ENCODE data around the gene BLID. TPM values are rescaled to one million over a fixed set of nuclear protein-coding genes. Genes with fewer than 3 reads are reported as not detected.

Gene BLID
- total RNA-seq, 1 donor from 2014 or later: 1.2 TPM

GRCh38 chr11:122100756-122101080 is 15.3 kb downstream of the BLID start:
- DNase-seq (ENCODE audit: low read depth): peak; percentile 77
- Mint-ChIP-seq H3K27me3 (ENCODE audit: low read depth, unreplicated experiment) (no peaks in the 10 kb centered on the region), H3K36me3 (ENCODE audit: low read depth, unreplicated experiment) (peaks cover 4% of the 10 kb centered on the region), H3K9me3 (ENCODE audit: unreplicated experiment) (no peaks in the 10 kb centered on the region), H3K27ac (ENCODE audit: unreplicated experiment) (no peak overlapping the region), H3K4me3 (ENCODE audit: unreplicated experiment) (no peak overlapping the region), H3K4me1 (ENCODE audit: low read depth, unreplicated experiment) (peaks cover 23% of the 10 kb centered on the region)
- Histone ChIP-seq H2AFZ (ENCODE audit: low read depth, low read length) (no peak overlapping the region), H3K4me2 (ENCODE audit: low read length) (peak overlapping the region; percentile 87), H3K4me3 (ENCODE audit: insufficient read depth, low read depth, low read length) (peak overlapping the region; percentile 87), H4K20me1 (ENCODE audit: insufficient read depth, low read length) (peaks cover 59% of the 10 kb centered on the region), H3K4me1 (ENCODE audit: insufficient read depth, low read length) (peaks cover 53% of the 10 kb centered on the region), H3K9ac (ENCODE audit: low read length) (peak overlapping the region; percentile 96), H3K9me3 (ENCODE audit: insufficient read depth, low read depth, low read length) (no peaks in the 10 kb centered on the region), H3K27ac (ENCODE audit: low read depth, low read length) (peak overlapping the region; percentile 95), H3K79me2 (ENCODE audit: insufficient read depth, low read length) (peaks cover 99% of the 10 kb centered on the region), H3K36me3 (ENCODE audit: insufficient read depth, low read length) (peaks cover 30% of the 10 kb centered on the region), H3K27me3 (ENCODE audit: insufficient read depth, low read length) (no peaks in the 10 kb centered on the region)
- TF ChIP-seq EZH2 (IDR thresholded peaks at IDR 0.05; ENCODE audit: insufficient read depth, low read length) (no peak), CTCF (IDR thresholded peaks at IDR 0.05; ENCODE audit: insufficient read depth, low read depth, low read length) (no peak)
- FAIRE-seq: peak; percentile 37

- H3K36me3 ChIP-seq (ENCODE audit: insufficient read depth, low read length): peaks cover 30% of the 10 kb centered on the region
- DNase-seq (ENCODE audit: low read depth): peak; percentile 64
Observed at GRCh38 chr11:122100037-122100755, 15.8 kb downstream of the BLID start.

More at GRCh38 chr11:122100037-122100755, 15.8 kb downstream of the BLID start:
- peak overlapping the region; percentile 87 for H3K4me2 ChIP-seq (ENCODE audit: low read length)
- H3K27me3 Mint-ChIP-seq (ENCODE audit: low read depth, unreplicated experiment): no peaks in the 10 kb centered on the region
- H3K9me3 Mint-ChIP-seq (ENCODE audit: unreplicated experiment): no peaks in the 10 kb centered on the region
- no peaks in the 10 kb centered on the region for H3K27me3 ChIP-seq (ENCODE audit: insufficient read depth, low read length)
- peak overlapping the region; percentile 95 for H3K27ac ChIP-seq (ENCODE audit: low read depth, low read length)
- H2AFZ ChIP-seq (ENCODE audit: low read depth, low read length): no peak overlapping the region
- no peak for FAIRE-seq
- no peak for TF ChIP-seq EZH2 (IDR thresholded peaks at IDR 0.05; ENCODE audit: insufficient read depth, low read length)
- no peak for TF ChIP-seq CTCF (IDR thresholded peaks at IDR 0.05; ENCODE audit: insufficient read depth, low read depth, low read length)
- peaks cover 54% of the 10 kb centered on the region for H4K20me1 ChIP-seq (ENCODE audit: insufficient read depth, low read length)
- H3K27ac Mint-ChIP-seq (ENCODE audit: unreplicated experiment): no peak overlapping the region
- peak overlapping the region; percentile 96 for H3K9ac ChIP-seq (ENCODE audit: low read length)
- peaks cover 22% of the 10 kb centered on the region for H3K4me1 Mint-ChIP-seq (ENCODE audit: low read depth, unreplicated experiment)
- H3K36me3 Mint-ChIP-seq (ENCODE audit: low read depth, unreplicated experiment): peaks cover 7% of the 10 kb centered on the region
- H3K9me3 ChIP-seq (ENCODE audit: insufficient read depth, low read depth, low read length): no peaks in the 10 kb centered on the region
- no peak overlapping the region for H3K4me3 Mint-ChIP-seq (ENCODE audit: unreplicated experiment)
- H3K79me2 ChIP-seq (ENCODE audit: insufficient read depth, low read length): peaks cover 99% of the 10 kb centered on the region
- H3K4me3 ChIP-seq (ENCODE audit: insufficient read depth, low read depth, low read length): peak overlapping the region; percentile 87
- H3K4me1 ChIP-seq (ENCODE audit: insufficient read depth, low read length): peaks cover 53% of the 10 kb centered on the region
